Fibroblast of pulmonary artery (primary cell): Measurements from ENCODE around the gene RABGAP1L.

Experiments used
- DNase-seq: peaks from one replicate; pipeline ENCODE4 v3.0.0-alpha.2; 2010; ENCODE audit warnings: low read depth
- H3K4me3 ChIP-seq: replicated peaks from 2 replicates; pipeline ENCODE4 v1.5.1; 2011; ENCODE audit warnings: low read depth, mild to moderate bottlenecking, control low read depth, low read length, moderate library complexity
- CTCF ChIP-seq: IDR thresholded peaks from 2 replicates; pipeline ENCODE4 v1.5.1; 2011; ENCODE audit warnings: mild to moderate bottlenecking, control low read depth, low read length, inconsistent platforms; ENCODE audit errors: missing control alignments

The RABGAP1L gene

GRCh38 chr1:174995916-174996315 lies 836.6 kb downstream of the RABGAP1L start:
- DNase-seq: no peak
- H3K4me3 ChIP-seq: no peak overlapping the region
- TF ChIP-seq CTCF: no peak

- TF ChIP-seq CTCF: no peak
- DNase-seq: peak; percentile 51
- H3K4me3 ChIP-seq: no peak overlapping the region
Observed at GRCh38 chr1:174996476-174996875, 837.2 kb downstream of the RABGAP1L start.

GRCh38 chr1:174997041-174997440 lies 837.7 kb downstream of the RABGAP1L start:
- no peak for DNase-seq
- H3K4me3 ChIP-seq: no peak overlapping the region
- TF ChIP-seq CTCF: no peak

GRCh38 chr1:174998569-174999215 lies 839.4 kb downstream of the RABGAP1L start:
- H3K4me3 ChIP-seq: peak overlapping the region; percentile 85
- DNase-seq: peak; percentile 48
- peak; percentile 75 for TF ChIP-seq CTCF

- DNase-seq: peak; percentile 100
- H3K4me3 ChIP-seq: peak overlapping the region; percentile 85
- no peak for TF ChIP-seq CTCF
Observed at GRCh38 chr1:174999216-174999935, 840.1 kb downstream of the RABGAP1L start.

GRCh38 chr1:174999936-175000696 lies 840.8 kb downstream of the RABGAP1L start, which contains the start of gene CACYBP:
Gene CACYBP (plus strand): TSS chr1:174999947. CDS start chr1:175000181, 234 bp downstream.
- no peak for TF ChIP-seq CTCF
- H3K4me3 ChIP-seq: peak within 1 kb of the TSS; percentile 85
- DNase-seq: peak; percentile 30
